ENCODE results near the gene TMEM238. TPM values are rescaled to one million over a fixed set of nuclear protein-coding genes. Genes with fewer than 3 reads are reported as not detected.

TMEM238 gene
- total RNA-seq, 3 donors from 2014 or later (not counting 1 experiment from before 2014, with no cell fraction given): 2.9 to 5.1 (median 4.0) TPM

DNA sequence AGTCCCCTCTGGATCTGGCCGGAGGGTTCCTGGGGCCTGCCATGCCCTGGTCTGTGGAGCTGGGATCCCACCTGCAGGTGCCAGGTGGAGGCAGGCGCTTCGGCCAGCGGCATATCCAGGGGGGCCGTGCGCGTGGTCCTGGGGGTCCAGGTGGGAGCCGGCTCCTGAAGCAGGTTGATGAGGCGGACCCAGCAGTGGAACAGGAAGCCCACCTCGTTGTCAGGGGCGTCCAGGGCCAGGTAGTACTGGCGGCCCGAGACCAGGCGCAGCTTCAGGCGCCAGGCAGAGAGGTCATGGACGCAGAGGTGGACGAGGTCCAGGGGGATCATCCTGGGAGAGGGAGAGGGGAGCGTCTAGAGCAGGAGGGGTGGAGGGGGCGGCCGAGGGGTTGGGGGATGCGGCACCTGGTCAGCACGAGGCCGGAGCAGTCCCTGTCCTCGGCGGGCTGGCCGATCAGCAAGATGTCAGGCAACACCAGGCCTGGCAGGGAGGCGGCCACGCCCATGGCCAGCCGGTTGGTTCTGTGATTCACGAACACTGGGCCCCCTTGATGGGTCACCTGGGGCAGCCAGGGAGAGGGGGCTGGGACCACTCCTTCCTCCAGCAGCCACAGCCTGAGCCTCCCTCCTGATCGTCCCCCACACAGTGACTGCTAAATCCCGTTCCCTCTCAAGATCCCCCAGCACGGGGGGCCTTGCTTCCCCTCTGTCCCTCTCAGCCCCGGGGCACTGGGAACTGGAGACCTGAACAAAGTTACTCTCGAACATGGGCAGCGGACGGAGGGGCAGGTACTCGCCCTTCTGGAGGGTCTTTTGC, 21.7 kb downstream of the TMEM238 start:
- TF ChIP-seq, protein P1, sequence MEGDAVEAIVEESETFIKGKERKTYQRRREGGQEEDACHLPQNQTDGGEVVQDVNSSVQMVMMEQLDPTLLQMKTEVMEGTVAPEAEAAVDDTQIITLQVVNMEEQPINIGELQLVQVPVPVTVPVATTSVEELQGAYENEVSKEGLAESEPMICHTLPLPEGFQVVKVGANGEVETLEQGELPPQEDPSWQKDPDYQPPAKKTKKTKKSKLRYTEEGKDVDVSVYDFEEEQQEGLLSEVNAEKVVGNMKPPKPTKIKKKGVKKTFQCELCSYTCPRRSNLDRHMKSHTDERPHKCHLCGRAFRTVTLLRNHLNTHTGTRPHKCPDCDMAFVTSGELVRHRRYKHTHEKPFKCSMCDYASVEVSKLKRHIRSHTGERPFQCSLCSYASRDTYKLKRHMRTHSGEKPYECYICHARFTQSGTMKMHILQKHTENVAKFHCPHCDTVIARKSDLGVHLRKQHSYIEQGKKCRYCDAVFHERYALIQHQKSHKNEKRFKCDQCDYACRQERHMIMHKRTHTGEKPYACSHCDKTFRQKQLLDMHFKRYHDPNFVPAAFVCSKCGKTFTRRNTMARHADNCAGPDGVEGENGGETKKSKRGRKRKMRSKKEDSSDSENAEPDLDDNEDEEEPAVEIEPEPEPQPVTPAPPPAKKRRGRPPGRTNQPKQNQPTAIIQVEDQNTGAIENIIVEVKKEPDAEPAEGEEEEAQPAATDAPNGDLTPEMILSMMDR (IDR thresholded peaks at IDR 0.05): no peak

DNA sequence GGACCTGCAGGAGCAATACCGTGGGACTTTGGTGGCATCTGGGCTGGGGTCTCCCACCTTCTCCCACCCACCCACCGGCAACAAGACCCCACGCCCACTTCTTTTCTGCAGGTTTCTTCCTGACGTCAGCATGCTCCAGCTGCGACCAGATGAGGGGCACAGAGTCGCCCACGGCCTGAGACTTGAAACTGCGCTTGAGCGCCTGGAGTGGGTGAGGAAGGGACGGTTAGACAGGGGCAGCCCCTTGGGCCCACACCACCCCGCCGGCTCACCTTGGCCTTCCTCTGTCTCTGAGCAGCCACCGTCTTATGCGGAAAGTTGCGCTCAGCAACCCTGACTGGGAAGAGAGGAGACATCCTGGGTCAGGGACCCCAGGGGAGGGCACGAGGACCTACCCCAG, 23.2 kb downstream of the TMEM238 start:
- H3K9me3 Mint-ChIP-seq: no peaks in the 10 kb centered on the region
- no peak overlapping the region for H3K27ac Mint-ChIP-seq
- TF ChIP-seq, protein P1 (IDR thresholded peaks at IDR 0.05): no peak
- no peaks in the 10 kb centered on the region for H3K27me3 ChIP-seq (ENCODE audit: control insufficient read depth, insufficient read depth, low read length)
- H3K36me3 ChIP-seq (ENCODE audit: control insufficient read depth, insufficient read depth, low read length): no peaks in the 10 kb centered on the region
- 84% methylated on average over 16 of the region's 16 CpGs for WGBS (ENCODE audit: insufficient coverage)
- no peak overlapping the region for H3K4me3 Mint-ChIP-seq
- H3K9me3 ChIP-seq (ENCODE audit: control insufficient read depth, insufficient read depth, low read length): no peaks in the 10 kb centered on the region
- H3K27ac ChIP-seq (ENCODE audit: low read length): no peak overlapping the region
- no peaks in the 10 kb centered on the region for H3K4me1 ChIP-seq (ENCODE audit: control insufficient read depth, insufficient read depth, low read length)
- no peaks in the 10 kb centered on the region for H3K4me1 Mint-ChIP-seq
- DNase-seq: no peak
- intact Hi-C loops (cut with micrococcal nuclease): no loop called here
- H3K36me3 Mint-ChIP-seq: no peaks in the 10 kb centered on the region
- H3K4me3 ChIP-seq (ENCODE audit: low read length): no peak overlapping the region
- ATAC-seq: no peak
- peaks cover 9 to 10% of the 10 kb centered on the region in 2 donors for H3K27me3 Mint-ChIP-seq (ENCODE audit: low read depth in 2 of 2)

More for the DNA sequence above, 21.7 kb downstream of the TMEM238 start:
- H3K27me3 Mint-ChIP-seq (ENCODE audit: low read depth in 2 of 2): peaks cover 4 to 9% of the 10 kb centered on the region in 2 donors
- ATAC-seq: no peak
- no peak for DNase-seq
- H3K4me3 Mint-ChIP-seq: no peak overlapping the region
- no peaks in the 10 kb centered on the region for H3K4me1 Mint-ChIP-seq
- no peaks in the 10 kb centered on the region for H3K9me3 Mint-ChIP-seq
- H3K27ac Mint-ChIP-seq: no peak overlapping the region
- Histone ChIP-seq H3K4me3 (ENCODE audit: low read length) (no peak overlapping the region), H3K4me1 (ENCODE audit: control insufficient read depth, insufficient read depth, low read length) (no peaks in the 10 kb centered on the region), H3K27ac (ENCODE audit: low read length) (no peak overlapping the region), H3K36me3 (ENCODE audit: control insufficient read depth, insufficient read depth, low read length) (no peaks in the 10 kb centered on the region), H3K9me3 (ENCODE audit: control insufficient read depth, insufficient read depth, low read length) (no peaks in the 10 kb centered on the region), H3K27me3 (ENCODE audit: control insufficient read depth, insufficient read depth, low read length) (no peaks in the 10 kb centered on the region)
- H3K36me3 Mint-ChIP-seq: no peaks in the 10 kb centered on the region
- intact Hi-C loops (cut with micrococcal nuclease): no loop called here
- 86% methylated on average over 38 of the region's 38 CpGs for WGBS (ENCODE audit: insufficient coverage)

DNA sequence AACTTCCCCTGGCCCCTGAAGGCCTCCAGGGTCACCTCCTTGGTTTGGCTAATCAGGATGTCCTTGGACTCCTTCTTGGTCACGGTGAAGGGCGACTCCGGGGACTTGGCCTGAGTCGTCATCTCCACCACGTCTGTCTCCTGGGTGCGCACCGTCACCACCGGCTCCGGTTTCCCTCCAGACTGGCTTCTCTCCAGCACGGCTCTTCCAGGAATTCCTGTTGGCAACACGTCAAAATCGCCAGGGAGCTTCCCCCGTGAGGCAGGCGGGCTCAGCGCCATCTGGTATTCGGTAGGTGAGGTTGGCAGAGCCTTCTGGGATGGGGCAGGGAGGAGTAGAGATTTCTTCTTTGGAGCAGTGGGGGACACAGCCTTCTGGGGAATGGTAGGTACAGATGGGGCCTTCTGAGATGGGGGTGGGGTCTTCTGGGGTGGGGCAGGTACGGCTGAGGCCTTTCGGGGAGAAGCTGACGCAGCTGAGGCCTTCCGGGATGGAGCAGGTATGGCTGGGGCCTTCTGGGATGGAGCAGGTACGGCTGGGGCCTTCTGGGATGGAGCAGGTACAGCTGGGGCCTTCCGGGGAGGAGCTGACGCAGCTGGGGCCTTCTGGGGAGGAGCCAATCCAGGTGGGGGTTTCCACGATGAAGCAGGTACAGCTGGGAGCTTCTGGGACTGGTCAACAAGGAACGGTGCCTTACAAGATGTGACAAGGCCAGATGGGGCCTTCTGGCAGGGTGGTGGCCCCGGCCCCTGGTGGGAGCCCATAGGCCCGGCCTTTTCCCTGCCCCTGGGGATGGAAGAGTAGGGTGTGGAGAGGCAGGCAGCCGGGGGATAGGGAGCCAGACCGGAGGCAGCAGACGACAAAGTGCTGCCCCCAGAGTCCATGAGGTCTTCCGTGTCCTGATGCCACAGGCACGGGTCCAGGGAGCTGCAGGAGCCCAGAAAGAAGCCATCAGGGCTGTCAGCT, 24.9 kb downstream of the TMEM238 start:
- Mint-ChIP-seq H3K27me3 (ENCODE audit: low read depth in 2 of 2) (peaks cover 10 to 15% of the 10 kb centered on the region in 2 donors), H3K9me3 (no peaks in the 10 kb centered on the region), H3K36me3 (no peaks in the 10 kb centered on the region), H3K4me1 (no peaks in the 10 kb centered on the region), H3K4me3 (no peak overlapping the region), H3K27ac (no peak overlapping the region)
- intact Hi-C loops (cut with micrococcal nuclease): no loop called here
- no peak for DNase-seq
- peaks cover 2% of the 10 kb centered on the region for H3K27me3 ChIP-seq (ENCODE audit: control insufficient read depth, insufficient read depth, low read length)
- no peak for ATAC-seq
- TF ChIP-seq, protein P1 (IDR thresholded peaks at IDR 0.05): no peak
- WGBS (ENCODE audit: insufficient coverage): 90% methylated on average over 32 of the region's 32 CpGs
- H3K36me3 ChIP-seq (ENCODE audit: control insufficient read depth, insufficient read depth, low read length): no peaks in the 10 kb centered on the region
- H3K4me1 ChIP-seq (ENCODE audit: control insufficient read depth, insufficient read depth, low read length): peaks cover 7% of the 10 kb centered on the region
- no peak overlapping the region for H3K27ac ChIP-seq (ENCODE audit: low read length)
- no peaks in the 10 kb centered on the region for H3K9me3 ChIP-seq (ENCODE audit: control insufficient read depth, insufficient read depth, low read length)
- no peak overlapping the region for H3K4me3 ChIP-seq (ENCODE audit: low read length)
